ENCODE results near the gene SLBP. TPM values are rescaled to one million over a fixed set of nuclear protein-coding genes. Genes with fewer than 3 reads are reported as not detected.

Gene SLBP
- total and polyA plus RNA-seq, 2 of the 8 experiments (the other 6 are each of a cell fraction or from before 2014, with no cell fraction given): 44.1 to 49.0 TPM

DNA sequence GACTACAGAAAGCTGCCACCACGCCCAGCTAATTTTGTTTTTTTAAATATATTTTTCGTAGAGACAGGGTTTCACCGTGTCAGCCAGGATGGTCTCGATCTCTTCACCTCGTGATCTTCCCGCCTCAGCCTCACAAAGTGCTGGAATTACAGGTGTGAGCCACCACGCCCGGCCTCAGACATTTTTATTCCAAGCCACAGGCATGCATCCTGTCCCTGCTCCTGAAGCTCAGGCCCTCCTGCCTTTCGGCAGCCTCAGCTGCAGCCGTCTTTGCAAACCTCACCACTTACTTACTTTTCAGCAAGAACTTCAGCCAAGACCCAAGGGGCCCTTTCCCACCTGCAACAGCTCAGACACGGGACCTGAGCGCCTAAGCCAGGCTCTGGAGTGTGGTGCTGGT, 54.0 kb downstream of the SLBP start:
- ChIA-PET POLR2A (ENCODE audit: partially characterized antibody) (interaction anchor here (1.5 kb wide), 1 partner anchor 10 kb away, joined by 4 read pairs; no protein-coding TSS in a partner anchor), CTCF (ENCODE audit: partially characterized antibody) (interaction anchor here (0.6 to 2.6 kb wide), 8 partner anchors 11 to 236 kb away, joined by 3 to 9 read pairs (median 4); no protein-coding TSS in a partner anchor)
- Histone ChIP-seq H3K18ac (ENCODE audit: extremely low read depth, low read length) (no peak overlapping the region), H3K36me3 (ENCODE audit: control insufficient read depth in 2 of 4, insufficient read depth in 4 of 4, low read length in 3 of 4) (no peaks in the 10 kb centered on the region), H3K4me2 (ENCODE audit: insufficient read depth in 1 of 2, low read depth in 2 of 2, low read length in 2 of 2) (no peak overlapping the region), H4K20me1 (replicated peaks in 1 of 2; ENCODE audit: control insufficient read depth in 1 of 2, insufficient read depth in 2 of 2, low read length in 2 of 2) (no peaks in the 10 kb centered on the region), H3K79me2 (ENCODE audit: control insufficient read depth in 1 of 2, insufficient read depth in 2 of 2, low read length in 2 of 2) (no peaks in the 10 kb centered on the region), H3K4ac (replicated peaks; ENCODE audit: insufficient read length, low read depth, low read length) (no peak overlapping the region), H3K9me3 (ENCODE audit: insufficient read depth in 2 of 2, low read depth in 1 of 2, low read length in 1 of 2) (no peaks in the 10 kb centered on the region), H4K8ac (ENCODE audit: extremely low read depth, insufficient read depth, low read length) (no peak overlapping the region), H2BK15ac (ENCODE audit: low read length) (no peak overlapping the region), H3K23me2 (ENCODE audit: low read depth, low read length) (no peaks in the 10 kb centered on the region), H3K14ac (ENCODE audit: insufficient read length) (no peak overlapping the region), H3K23ac (ENCODE audit: insufficient read length) (no peak overlapping the region), H2AFZ (ENCODE audit: low read length) (no peak overlapping the region), H2BK12ac (ENCODE audit: low read depth, low read length) (no peak overlapping the region), H3K9ac (replicated peaks in 1 of 4; ENCODE audit: extremely low read depth in 1 of 4, low read depth in 3 of 4, low read length in 3 of 4) (no peak overlapping the region), H3K27me3 (replicated peaks in 1 of 4; ENCODE audit: control insufficient read depth in 3 of 4, extremely low read depth in 1 of 4, insufficient read depth in 3 of 4, low read length in 3 of 4) (no peaks in the 10 kb centered on the region), H4K91ac (replicated peaks; ENCODE audit: insufficient read length, low read length) (no peak overlapping the region), H2BK20ac (ENCODE audit: low read length) (no peak overlapping the region), H3K4me1 (replicated peaks in 1 of 4; ENCODE audit: control insufficient read depth in 3 of 4, insufficient read depth in 4 of 4, low read length in 3 of 4) (peaks cover 0 to 3% (median 2%) of the 10 kb centered on the region in 4 experiments; a peak in 2 of 7 replicates), H3K79me1 (ENCODE audit: low read depth, low read length) (no peaks in the 10 kb centered on the region), H3K4me3 (ENCODE audit: extremely low read depth in 1 of 4, insufficient read depth in 2 of 4, low read depth in 3 of 4, low read length in 4 of 4) (no peak overlapping the region), H3K27ac (ENCODE audit: low read depth, low read length) (no peak overlapping the region), H3K56ac (replicated peaks; ENCODE audit: insufficient read length, low read depth, low read length) (no peak overlapping the region), H4K5ac (ENCODE audit: insufficient read length, low read depth, low read length) (no peak overlapping the region), H2BK5ac (ENCODE audit: low read depth, low read length) (no peak overlapping the region), H2AK5ac (ENCODE audit: low read depth, low read length) (no peak overlapping the region), H2BK120ac (replicated peaks; ENCODE audit: low read depth, low read length) (no peak overlapping the region)
- TF ChIP-seq RNF2 (IDR thresholded peaks at IDR 0.05; ENCODE audit: borderline replicate concordance, low read depth, low read length, missing control alignments, poor library complexity, severe bottlenecking) (no peak), CHD2 (IDR thresholded peaks at IDR 0.05; ENCODE audit: low read length) (no peak), CBX8 (IDR thresholded peaks at IDR 0.05; ENCODE audit: borderline replicate concordance, low read depth, low read length) (no peak)
- 94% methylated on average over 11 of the region's 12 CpGs; no CpG with 5 or more reads in 1 of the 2 experiments for WGBS, 2 experiments (ENCODE audit: extremely low coverage in 1 of 2, insufficient coverage in 1 of 2, insufficient read length in 1 of 2, insufficient replicate concordance in 2 of 2, low coverage in 1 of 2, low lambda C conversion rate in 2 of 2, missing lambda C conversion rate in 1 of 2)
- FAIRE-seq (no peak), DNase-seq (ENCODE audit: low read depth in 1 of 2, low spot score in 2 of 2) (no peak)

Measured in H1 (cell line).